SU-DHL-6 (cell line): ENCODE data around the gene FOS.

ENCODE experiments used
- H2AFZ ChIP-seq: fragments of 200-600 bp; sonication (generic); 2 replicates; pipeline ENCODE4 v1.6.1; 2014; ENCODE audit warnings: low read depth, mild to moderate bottlenecking, moderate library complexity, mixed read lengths, antibody characterized with exemption, low read length; ENCODE audit not compliant: severe bottlenecking
- H3F3A ChIP-seq: fragments of 200-600 bp; shearing (Covaris generic); 2 replicates; pipeline ENCODE4 v1.6.0; 2016; ENCODE audit warnings: antibody characterized with exemption, mild to moderate bottlenecking; ENCODE audit not compliant: insufficient read depth
- H3K27ac ChIP-seq: fragments of 200-600 bp; sonication (generic); 2 replicates; pipeline ENCODE4 v1.5.1; 2016; ENCODE audit warnings: low read depth, mild to moderate bottlenecking, low read length, moderate library complexity, mixed read lengths
- H3K27me3 ChIP-seq: fragments of 200-600 bp; sonication (generic), shearing (Covaris generic); 2 replicates; pipeline ENCODE4 v1.6.0; 2014; ENCODE audit warnings: mild to moderate bottlenecking, low read length
- H3K36me3 ChIP-seq: fragments of 200-600 bp; sonication (generic); 2 replicates; pipeline ENCODE4 v1.6.1; 2014; ENCODE audit warnings: mild to moderate bottlenecking, low read length, mixed read lengths
- H3K4me2 ChIP-seq: fragments of 300-600, 200-600 bp; shearing (Covaris generic), sonication (generic); 2 replicates; pipeline ENCODE4 v1.6.0; 2014; ENCODE audit warnings: low read length, low read depth, mild to moderate bottlenecking; ENCODE audit not compliant: poor library complexity, severe bottlenecking
- H3K4me3 ChIP-seq: fragments of 200-600 bp; sonication (generic); 2 replicates; pipeline ENCODE4 v1.5.1; 2014; ENCODE audit warnings: antibody characterized with exemption, low read length, mild to moderate bottlenecking, mixed read lengths; ENCODE audit not compliant: insufficient read depth, poor library complexity, severe bottlenecking
- H3K79me2 ChIP-seq: fragments of 200-600 bp; sonication (generic); 2 replicates; pipeline ENCODE4 v1.6.1; 2014; ENCODE audit warnings: mild to moderate bottlenecking, low read length, moderate library complexity; ENCODE audit not compliant: insufficient read depth
- H3K9ac ChIP-seq: fragments of 200-600 bp; sonication (generic); 2 replicates; pipeline ENCODE4 v1.7.0; 2014; ENCODE audit warnings: mild to moderate bottlenecking, low read length
- H3K9me2 ChIP-seq: fragments of 200-600 bp; sonication (generic); replicated peaks from 2 replicates; pipeline ENCODE4 v1.6.1; 2014; ENCODE audit warnings: low read length; ENCODE audit not compliant: insufficient read depth
- H3K9me3 ChIP-seq: fragments of 200-600 bp; sonication (generic); 2 replicates; pipeline ENCODE4 v1.6.1; 2014; ENCODE audit warnings: low read length, mixed read lengths; ENCODE audit not compliant: insufficient read depth
- H4K20me1 ChIP-seq: fragments of 200-600 bp; sonication (generic); 2 replicates; pipeline ENCODE4 v1.6.1; 2014; ENCODE audit warnings: low read depth, mild to moderate bottlenecking, antibody characterized with exemption, low read length, moderate library complexity, mixed read lengths
- CTCF ChIP-seq: fragments of 200-600 bp; sonication (generic); IDR thresholded peaks from one replicate; pipeline ENCODE4 v1.5.1; 2017; ENCODE audit warnings: antibody characterized with exemption, mild to moderate bottlenecking, low read length, moderate library complexity; ENCODE audit not compliant: insufficient read depth, poor library complexity, severe bottlenecking
- EZH2phosphoT487 ChIP-seq: fragments of 200-600 bp; sonication (generic), shearing (Covaris generic); conservative IDR thresholded peaks from 2 replicates; pipeline ENCODE4 v1.6.1; 2018; ENCODE audit warnings: mild to moderate bottlenecking, antibody characterized with exemption, low read length, moderate library complexity, mixed read lengths

The FOS gene

GRCh38 chr14:75298187-75298965 is 19.7 kb downstream of the FOS start:
- Histone ChIP-seq H3K4me2 (no peak overlapping the region), H3K36me3 (no peaks in the 10 kb centered on the region), H3F3A (peaks cover 6% of the 10 kb centered on the region; the same call in 1 of the 2 replicates), H3K27ac (no peak overlapping the region), H3K4me3 (no peak overlapping the region), H3K9me2 (no peaks in the 10 kb centered on the region), H3K27me3 (no peaks in the 10 kb centered on the region), H3K79me2 (no peaks in the 10 kb centered on the region), H3K9me3 (no peaks in the 10 kb centered on the region), H3K9ac (no peak overlapping the region), H4K20me1 (no peaks in the 10 kb centered on the region), H2AFZ (no peak overlapping the region)
- TF ChIP-seq EZH2phosphoT487 (no peak), CTCF (no peak)

- Histone ChIP-seq H4K20me1 (no peaks in the 10 kb centered on the region), H3K9me3 (no peaks in the 10 kb centered on the region), H3K79me2 (no peaks in the 10 kb centered on the region), H3K27me3 (no peaks in the 10 kb centered on the region), H3K9me2 (no peaks in the 10 kb centered on the region), H3K4me3 (no peak overlapping the region), H3K36me3 (no peaks in the 10 kb centered on the region), H3K4me2 (no peak overlapping the region), H3F3A (peaks cover 6% of the 10 kb centered on the region; the same call in 1 of the 2 replicates), H3K27ac (no peak overlapping the region), H3K9ac (no peak overlapping the region), H2AFZ (no peak overlapping the region)
- TF ChIP-seq CTCF: no peak
- no peak for TF ChIP-seq EZH2phosphoT487
Observed at GRCh38 chr14:75299059-75299458, 20.4 kb downstream of the FOS start.

- no peak overlapping the region for H2AFZ ChIP-seq
- H3K9me3 ChIP-seq: no peaks in the 10 kb centered on the region
- no peak overlapping the region for H3K4me2 ChIP-seq
- H3K79me2 ChIP-seq: no peaks in the 10 kb centered on the region
- H3K27me3 ChIP-seq: no peaks in the 10 kb centered on the region
- no peak for TF ChIP-seq CTCF
- TF ChIP-seq EZH2phosphoT487: no peak
- peaks cover 6% of the 10 kb centered on the region; the same call in 1 of the 2 replicates for H3F3A ChIP-seq
- no peak overlapping the region for H3K9ac ChIP-seq
- H3K36me3 ChIP-seq: no peaks in the 10 kb centered on the region
- H4K20me1 ChIP-seq: no peaks in the 10 kb centered on the region
- no peaks in the 10 kb centered on the region for H3K9me2 ChIP-seq
- no peak overlapping the region for H3K4me3 ChIP-seq
- H3K27ac ChIP-seq: no peak overlapping the region
Observed at GRCh38 chr14:75299576-75299975, 20.9 kb downstream of the FOS start.
